Tibial nerve (tissue), 3 donors: ENCODE results near the gene ZFPM1.

Experiments
- CTCF ChIP-seq, 5 experiments: fragments of 200-600 bp in 3 of 5; fragments of 450-650 bp in 2 of 5; sonication (generic) in 3 of 5; IDR thresholded peaks; one replicate each; pipeline ENCODE4 v1.5.1; 2016 to 2019; ENCODE audit warnings: antibody characterized with exemption in 5 of 5, mild to moderate bottlenecking in 3 of 5, moderate library complexity in 2 of 5
- POLR2A ChIP-seq, 2 donors: fragments of 450-650 bp; IDR thresholded peaks; one replicate each; pipeline ENCODE4 v1.6.1; 2017; ENCODE audit warnings: antibody characterized with exemption in 2 of 2, mild to moderate bottlenecking in 2 of 2, moderate library complexity in 2 of 2

DNA sequence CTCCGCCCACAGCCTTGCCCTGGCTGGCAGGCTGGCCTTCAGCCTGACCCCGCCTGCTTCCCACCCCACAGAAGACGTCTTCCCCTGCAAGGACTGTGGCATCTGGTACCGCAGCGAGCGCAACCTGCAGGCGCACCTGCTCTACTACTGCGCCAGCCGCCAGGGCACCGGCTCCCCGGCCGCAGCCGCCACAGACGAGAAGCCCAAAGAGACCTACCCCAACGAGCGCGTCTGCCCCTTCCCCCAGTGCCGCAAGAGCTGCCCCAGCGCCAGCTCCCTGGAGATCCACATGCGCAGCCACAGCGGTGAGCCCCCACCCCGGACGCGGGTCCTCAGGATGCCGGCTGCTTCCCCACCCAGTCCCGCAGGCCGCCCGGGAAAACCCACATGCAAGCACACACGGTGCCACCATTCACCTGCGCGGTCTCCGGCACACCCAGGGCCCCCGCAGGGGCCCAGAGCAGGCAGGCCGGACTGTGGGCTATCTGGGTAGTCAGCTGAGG lies 78.9 kb downstream of the ZFPM1 start:
- TF ChIP-seq CTCF (IDR thresholded peaks at IDR 0.05) (no peak), POLR2A (IDR thresholded peaks at IDR 0.05) (no peak)
